Transverse colon (tissue), 4 donors: Measurements from ENCODE around the gene IFNL2. TPM values are rescaled to one million over a fixed set of nuclear protein-coding genes. Genes with fewer than 3 reads are reported as not detected.
"Not testable (repeated sequence)": the region's sequence is repeated elsewhere in the genome, so short reads cannot be mapped to it uniquely, and the experiment has no call there.

Source experiments
- DNase-seq: peaks from one replicate; pipeline ENCODE4 v3.0.0-alpha.2; 2019
- H3K27ac ChIP-seq, 4 donors: fragments of 200-600 bp; sonication (generic); 2 replicates each; pipeline ENCODE4 v1.5.1; 2016 to 2018; ENCODE audit warnings: inconsistent platforms in 4 of 4
- H3K27me3 ChIP-seq: fragments of 200-600 bp; sonication (generic); 2 replicates; pipeline ENCODE4 v1.5.1; 2017; ENCODE audit warnings: inconsistent platforms
- H3K36me3 ChIP-seq, 4 donors: fragments of 200-600 bp; sonication (generic); 2 replicates each; pipeline ENCODE4 v1.5.1; 2017 to 2019; ENCODE audit warnings: inconsistent platforms in 4 of 4
- H3K4me1 ChIP-seq, 4 donors: fragments of 200-600 bp; sonication (generic); 2 replicates each; pipeline ENCODE4 v1.5.1; 2017 to 2020; ENCODE audit warnings: inconsistent platforms in 4 of 4
- H3K4me3 ChIP-seq, 4 donors: fragments of 200-600 bp; sonication (generic); 1 replicate in 1 of 4; 2 replicates in 3 of 4; pipeline versions ENCODE4 v1.5.1 to v1.6.1; 2017 to 2019; ENCODE audit warnings: inconsistent platforms in 4 of 4
- H3K9me3 ChIP-seq, 2 donors: fragments of 200-600 bp; sonication (generic); 2 replicates each; pipeline ENCODE4 v1.5.1; 2017 to 2019; ENCODE audit warnings: inconsistent platforms in 2 of 2
- CTCF ChIP-seq, 5 experiments: fragments of 200-600 bp in 3 of 5; fragments of 450-650 bp in 2 of 5; sonication (generic) in 3 of 5; IDR thresholded peaks; 1 replicate in 2 of 5; 2 replicates in 3 of 5; pipeline ENCODE4 v1.5.1; 2016 to 2017; ENCODE audit warnings: antibody characterized with exemption in 5 of 5, inconsistent platforms in 3 of 5, mild to moderate bottlenecking in 2 of 5, moderate library complexity in 1 of 5
- EP300 ChIP-seq: sonication (generic); formaldehyde crosslinking; IDR thresholded peaks from one replicate; pipeline ENCODE4 v1.6.1; 2017; ENCODE audit warnings: antibody characterized with exemption, low read depth
- POLR2A ChIP-seq: fragments of 450-650 bp; IDR thresholded peaks from one replicate; pipeline ENCODE4 v1.6.1; 2016; ENCODE audit warnings: antibody characterized with exemption, mild to moderate bottlenecking, moderate library complexity
- POLR2AphosphoS5 ChIP-seq, 3 donors: sonication (generic); formaldehyde crosslinking; IDR thresholded peaks; one replicate each; pipeline ENCODE4 v1.6.1; 2016; ENCODE audit warnings: antibody characterized with exemption in 3 of 3
- WGBS, 2 donors: methylation state at CpG; one replicate each; pipeline ENCODE4 v1.1.5; 2018; ENCODE audit warnings: low coverage in 1 of 2; 5-methylcytosine and 5-hydroxymethylcytosine counted together
- in situ Hi-C, 4 donors: fragments of 200-750 bp; cut with MboI; loops; one replicate each; pipeline versions ENCODE4 v1.15.0 to v1.15.1; 2017; ENCODE audit warnings: low sequenced_read_pairs in 3 of 4, low pct_ligation_motif_present in 1 of 4, low pct_unique_long_range_greater_than_20kb in 1 of 4
- intact Hi-C: fragments of 100-400 bp; cut with DNase I; formaldehyde crosslinking; loops from one replicate; pipeline ENCODE4 v1.15.1; 2023; ENCODE audit warnings: low total_unique reads
- total RNA-seq, 4 donors: library from RNA; depleted of rRNA; stranded (reverse); fragments of >200 nt; gene quantifications; one replicate each; pipeline ENCODE4 v1.1.0, GENCODE V29; 2016

IFNL2 gene
- total RNA-seq, 4 donors from 2014 or later: not detected

GRCh38 chr19:39264306-39265290, 3.6 kb upstream of the IFNL2 start:
- Histone ChIP-seq H3K27ac (no peak overlapping the region), H3K4me1 (peaks cover 0 to 3% (median 0%) of the 10 kb centered on the region in 4 donors), H3K4me3 (peak overlapping the region in 1 of 4 donors; percentile 6), H3K36me3 (no peaks in the 10 kb centered on the region), H3K9me3 (no peaks in the 10 kb centered on the region), H3K27me3 (peaks cover 69% of the 10 kb centered on the region)
- no peak for DNase-seq
- intact Hi-C loops (no loop called here), in situ Hi-C loops (no loop called here)
- WGBS, 2 donors: 11% methylated on average over 52 of the region's 102 CpGs; no CpG with 5 or more reads in 1 of the 2 donors
- TF ChIP-seq CTCF (IDR thresholded peaks at IDR 0.05) (no peak), EP300 (no peak), POLR2AphosphoS5 (IDR thresholded peaks at IDR 0.05) (no peak)

- no peaks in the 10 kb centered on the region for H3K36me3 ChIP-seq
- peaks cover 0 to 3% (median 0%) of the 10 kb centered on the region in 4 donors for H3K4me1 ChIP-seq
- H3K4me3 ChIP-seq: no peak overlapping the region
- 53% methylated on average over 31 of the region's 39 CpGs; no CpG with 5 or more reads in 1 of the 2 donors for WGBS, 2 donors
- in situ Hi-C loops (no loop called here), intact Hi-C loops (no loop called here)
- H3K27me3 ChIP-seq: peaks cover 60% of the 10 kb centered on the region
- no peaks in the 10 kb centered on the region for H3K9me3 ChIP-seq
- H3K27ac ChIP-seq: no peak overlapping the region
- TF ChIP-seq EP300 (no peak), CTCF (IDR thresholded peaks at IDR 0.05) (no peak), POLR2A (no peak), POLR2AphosphoS5 (IDR thresholded peaks at IDR 0.05) (no peak)
- no peak for DNase-seq
Observed at GRCh38 chr19:39265321-39265916, 2.8 kb upstream of the IFNL2 start.

GRCh38 chr19:39268531-39269223, 481 bp downstream of the IFNL2 start:
- H3K27me3 ChIP-seq: peaks cover 34% of the 10 kb centered on the region
- H3K9me3 ChIP-seq, DNase-seq, H3K4me3 ChIP-seq, H3K4me1 ChIP-seq, in situ Hi-C loops, H3K36me3 ChIP-seq, intact Hi-C loops, H3K27ac ChIP-seq: not testable (repeated sequence)
- 75% methylated on average over 1 to 10 of the region's 10 CpGs for WGBS, 2 donors

- H3K4me1 ChIP-seq, H3K27ac ChIP-seq, in situ Hi-C loops, H3K36me3 ChIP-seq, H3K9me3 ChIP-seq, DNase-seq, H3K4me3 ChIP-seq, intact Hi-C loops: not testable (repeated sequence)
- WGBS, 2 donors: 67% methylated on average over 9 of the region's 10 CpGs; no CpG with 5 or more reads in 1 of the 2 donors
- H3K27me3 ChIP-seq: peaks cover 27% of the 10 kb centered on the region
Observed at GRCh38 chr19:39269369-39269768, 1.2 kb downstream of the IFNL2 start.
